Measurements from ENCODE around the gene ASPM. TPM values are rescaled to one million over a fixed set of nuclear protein-coding genes. Genes with fewer than 3 reads are reported as not detected.

ASPM gene
- total and polyA plus RNA-seq, 7 donors = 0.03 to 0.24 (median 0.12) TPM; not detected in 1

- no peak for DNase-seq
- no peak overlapping the region for H3K27ac ChIP-seq
- no peak for ATAC-seq
- H3K9me3 ChIP-seq = no peaks in the 10 kb centered on the region
- TF ChIP-seq, protein P1, sequence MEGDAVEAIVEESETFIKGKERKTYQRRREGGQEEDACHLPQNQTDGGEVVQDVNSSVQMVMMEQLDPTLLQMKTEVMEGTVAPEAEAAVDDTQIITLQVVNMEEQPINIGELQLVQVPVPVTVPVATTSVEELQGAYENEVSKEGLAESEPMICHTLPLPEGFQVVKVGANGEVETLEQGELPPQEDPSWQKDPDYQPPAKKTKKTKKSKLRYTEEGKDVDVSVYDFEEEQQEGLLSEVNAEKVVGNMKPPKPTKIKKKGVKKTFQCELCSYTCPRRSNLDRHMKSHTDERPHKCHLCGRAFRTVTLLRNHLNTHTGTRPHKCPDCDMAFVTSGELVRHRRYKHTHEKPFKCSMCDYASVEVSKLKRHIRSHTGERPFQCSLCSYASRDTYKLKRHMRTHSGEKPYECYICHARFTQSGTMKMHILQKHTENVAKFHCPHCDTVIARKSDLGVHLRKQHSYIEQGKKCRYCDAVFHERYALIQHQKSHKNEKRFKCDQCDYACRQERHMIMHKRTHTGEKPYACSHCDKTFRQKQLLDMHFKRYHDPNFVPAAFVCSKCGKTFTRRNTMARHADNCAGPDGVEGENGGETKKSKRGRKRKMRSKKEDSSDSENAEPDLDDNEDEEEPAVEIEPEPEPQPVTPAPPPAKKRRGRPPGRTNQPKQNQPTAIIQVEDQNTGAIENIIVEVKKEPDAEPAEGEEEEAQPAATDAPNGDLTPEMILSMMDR (IDR thresholded peaks at IDR 0.05) = no peak
- H3K27me3 ChIP-seq (ENCODE audit: insufficient read depth in 3 of 3, low read length in 2 of 3) = no peaks in the 10 kb centered on the region
- intact Hi-C loops (cut with DNase I) = loop anchor here (5.0 kb wide), 1 partner anchor 175 kb away; no protein-coding TSS in a partner anchor
- peaks cover 0 to 94% of the 10 kb centered on the region in 2 donors for H3K36me3 ChIP-seq (ENCODE audit: insufficient read depth in 1 of 2, low read depth in 1 of 2)
- no peaks in the 10 kb centered on the region for H3K4me1 ChIP-seq
- no peak overlapping the region for H3K4me3 ChIP-seq
- WGBS, 3 donors = 92 to 95% (median 93%) methylated on average over 3 of the region's 3 CpGs
These were observed 36.2 kb upstream of the ASPM start for GRCh38 chr1:197182716-197183115.

GRCh38 chr1:197181982-197182381 is 35.5 kb upstream of the ASPM start:
- ATAC-seq (no peak), DNase-seq (no peak)
- H3K4me3 ChIP-seq = no peak overlapping the region
- TF ChIP-seq, protein P1 (IDR thresholded peaks at IDR 0.05) = no peak
- 75 to 83% (median 79%) methylated on average over 3 of the region's 3 CpGs for WGBS, 3 donors
- intact Hi-C loops (cut with DNase I) = loop anchor here (5.0 kb wide), 1 partner anchor 175 kb away; no protein-coding TSS in a partner anchor
- no peaks in the 10 kb centered on the region for H3K27me3 ChIP-seq (ENCODE audit: insufficient read depth in 3 of 3, low read length in 2 of 3)
- no peaks in the 10 kb centered on the region for H3K4me1 ChIP-seq
- no peaks in the 10 kb centered on the region for H3K9me3 ChIP-seq
- no peak overlapping the region for H3K27ac ChIP-seq
- peaks cover 0 to 94% of the 10 kb centered on the region in 2 donors for H3K36me3 ChIP-seq (ENCODE audit: insufficient read depth in 1 of 2, low read depth in 1 of 2)

GRCh38 chr1:197180252-197180878 is 33.9 kb upstream of the ASPM start:
- H3K9me3 ChIP-seq = no peaks in the 10 kb centered on the region
- peaks cover 0 to 94% of the 10 kb centered on the region in 2 donors for H3K36me3 ChIP-seq (ENCODE audit: insufficient read depth in 1 of 2, low read depth in 1 of 2)
- no peaks in the 10 kb centered on the region for H3K27me3 ChIP-seq (ENCODE audit: insufficient read depth in 3 of 3, low read length in 2 of 3)
- H3K4me1 ChIP-seq = no peaks in the 10 kb centered on the region
- ATAC-seq = peak; percentile 63 to 94 (median 80)
- no peak overlapping the region for H3K27ac ChIP-seq
- intact Hi-C loops (cut with DNase I) = loop anchor here (5.0 kb wide), 1 partner anchor 177 kb away; no protein-coding TSS in a partner anchor
- H3K4me3 ChIP-seq = no peak overlapping the region
- 37 to 50% (median 45%) methylated on average over 3 of the region's 3 CpGs for WGBS, 3 donors
- TF ChIP-seq, protein P1 (IDR thresholded peaks at IDR 0.05) = peak; percentile 72
- DNase-seq = no peak

DNA sequence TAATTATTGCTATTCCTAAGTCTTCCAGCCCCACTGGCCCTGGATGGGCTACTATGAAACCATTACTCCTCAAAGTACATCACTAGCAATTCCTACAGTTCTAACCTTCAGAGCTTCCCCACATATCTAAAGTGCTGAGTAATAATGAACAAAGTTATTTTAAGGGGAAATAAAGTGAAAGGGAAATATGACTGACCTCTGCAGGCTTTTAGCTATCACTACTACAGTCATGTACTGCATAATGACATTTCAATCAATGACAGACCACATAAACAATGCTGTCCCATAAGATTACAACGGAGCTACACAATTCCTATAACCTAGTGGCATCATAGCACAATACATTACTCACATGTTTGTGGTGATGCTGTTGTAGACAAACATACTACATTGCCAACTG is 32.5 kb upstream of the ASPM start:
- Histone ChIP-seq H3K4me1 (no peaks in the 10 kb centered on the region), H3K9me3 (no peaks in the 10 kb centered on the region), H3K4me3 (no peak overlapping the region), H3K27me3 (ENCODE audit: insufficient read depth in 3 of 3, low read length in 2 of 3) (no peaks in the 10 kb centered on the region), H3K27ac (no peak overlapping the region), H3K36me3 (ENCODE audit: insufficient read depth in 1 of 2, low read depth in 1 of 2) (peaks cover 0 to 94% of the 10 kb centered on the region in 2 donors)
- ATAC-seq = no peak
- no peak for DNase-seq
- TF ChIP-seq, protein P1 (IDR thresholded peaks at IDR 0.05) = no peak
- intact Hi-C loops (cut with DNase I) = no loop called here
- WGBS, 3 donors = 69 to 87% (median 79%) methylated on average over 1 of the region's 1 CpG

Measured in psoas muscle (tissue), 8 donors.